ENCODE data around the gene FOXO6.

- no peak for TF ChIP-seq TAF1 (IDR thresholded peaks at IDR 0.05; ENCODE audit: low read depth, low read length)
- TF ChIP-seq POLR2AphosphoS5 (IDR thresholded peaks at IDR 0.05; ENCODE audit: low read depth, low read length) = no peak
- no peak for TF ChIP-seq SPI1 (IDR thresholded peaks at IDR 0.05; ENCODE audit: low read depth, low read length)
Observed at GRCh38 chr1:41416552-41417334, 55.5 kb downstream of the FOXO6 start.

All from GM12891 (cell line).